GM12873 (cell line): ENCODE results near the gene FBXO2.

ENCODE experiments used
- CTCF ChIP-seq: IDR thresholded peaks from 2 replicates; pipeline ENCODE4 v1.5.1; 2012; ENCODE audit warnings: low read depth, mild to moderate bottlenecking, moderate library complexity, low read length, control low read depth; ENCODE audit not compliant: insufficient read depth; ENCODE audit errors: missing control alignments

The FBXO2 gene

GRCh38 chr1:11654137-11654938, at the start of gene FBXO2, which contains the start of gene FBXO44:
FBXO2 (minus strand) TSS chr1:11654429; CDS start chr1:11654340, 89 bp downstream.
FBXO44 (plus strand) TSS chr1:11654877; CDS start chr1:11655836, 959 bp downstream.
- TF ChIP-seq CTCF: no peak

- no peak for TF ChIP-seq CTCF
Observed at GRCh38 chr1:11703357-11704193, 49.3 kb upstream of the FBXO2 start.

- no peak for TF ChIP-seq CTCF
Observed at GRCh38 chr1:11701981-11702803, 48.0 kb upstream of the FBXO2 start.

GRCh38 chr1:11701551-11701961, 47.3 kb upstream of the FBXO2 start:
- TF ChIP-seq CTCF: no peak

GRCh38 chr1:11700601-11701467, 46.6 kb upstream of the FBXO2 start:
- TF ChIP-seq CTCF: no peak

- TF ChIP-seq CTCF: no peak
Observed at GRCh38 chr1:11697893-11698210, 43.6 kb upstream of the FBXO2 start.
